HG02840 (cell line): ENCODE results near the gene NEURL2.
"Not testable (repeated sequence)": the region's sequence is repeated elsewhere in the genome, so short reads cannot be mapped to it uniquely, and the experiment has no call there.

Experiments used
- ATAC-seq: cut with Tn5 transposase; IDR thresholded peaks from one replicate; pipeline ENCODE4 v1.9.1; 2021; ENCODE audit warnings: mild to moderate bottlenecking, moderate library complexity, moderate number of reproducible peaks; ENCODE audit not compliant: unreplicated experiment, low FRiP score

NEURL2 gene

GRCh38 chr20:45890985-45891983 lies at the start of gene NEURL2, which contains the start of gene CTSA:
Gene NEURL2 (minus strand): TSS chr20:45891208. CDS start chr20:45890991, 217 bp downstream.
Gene CTSA (plus strand): TSS chr20:45891335. CDS start chr20:45891569, 234 bp downstream.
- peak; percentile 79 for ATAC-seq

- no peak for ATAC-seq
Observed at GRCh38 chr20:45940469-45940868, 49.5 kb upstream of the NEURL2 start.

DNA sequence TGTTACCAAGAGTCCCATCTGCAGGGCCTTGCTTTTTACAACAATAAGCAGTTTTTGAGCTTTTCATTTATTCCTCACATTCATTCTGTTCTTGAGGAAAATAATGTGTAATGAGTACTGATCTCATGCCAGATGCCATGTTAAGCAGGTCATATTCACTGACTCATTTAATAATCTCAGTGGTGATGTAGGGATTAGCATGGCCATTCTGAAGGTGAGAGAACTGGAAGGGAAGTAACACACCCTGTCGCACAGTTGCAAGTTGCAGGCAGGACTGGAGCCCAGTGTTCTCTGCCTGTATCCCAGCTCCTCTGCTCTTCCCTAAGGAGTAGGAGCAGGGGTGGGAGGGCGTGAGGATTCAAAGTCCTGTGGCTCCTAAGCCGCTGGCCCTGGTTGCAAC lies 49.0 kb upstream of the NEURL2 start:
- ATAC-seq: no peak

DNA sequence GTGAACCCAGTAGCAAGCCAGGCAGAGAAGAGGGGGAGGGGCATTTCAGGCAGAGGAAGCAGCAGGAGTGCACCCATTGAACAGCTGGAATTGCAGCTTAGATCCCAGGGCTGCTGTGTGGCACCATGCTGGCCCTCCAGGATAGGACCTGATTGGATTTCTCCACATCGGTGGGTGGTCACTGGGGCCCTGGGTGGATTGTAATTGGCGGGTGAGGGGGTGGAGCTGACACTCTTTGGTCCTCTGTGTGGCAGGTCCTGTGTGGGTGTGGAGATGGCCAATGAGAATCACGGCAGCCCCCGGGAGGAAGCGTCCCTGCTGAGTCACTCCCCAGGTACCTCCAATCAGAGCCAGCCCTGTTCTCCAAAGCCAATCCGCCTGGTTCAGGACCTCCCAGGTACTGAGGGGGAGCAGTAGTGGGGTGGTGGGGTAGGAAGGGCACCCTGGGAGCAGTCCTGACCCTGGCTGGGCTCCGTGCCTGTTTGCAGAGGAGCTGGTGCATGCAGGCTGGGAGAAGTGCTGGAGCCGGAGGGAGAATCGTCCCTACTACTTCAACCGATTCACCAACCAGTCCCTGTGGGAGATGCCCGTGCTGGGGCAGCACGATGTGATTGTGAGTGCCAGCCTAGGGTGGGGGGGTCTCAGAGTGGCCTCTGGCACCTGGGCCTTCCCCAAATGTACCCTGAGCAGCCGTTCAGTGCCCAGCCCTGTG lies 47.9 kb upstream of the NEURL2 start:
- no peak for ATAC-seq

DNA sequence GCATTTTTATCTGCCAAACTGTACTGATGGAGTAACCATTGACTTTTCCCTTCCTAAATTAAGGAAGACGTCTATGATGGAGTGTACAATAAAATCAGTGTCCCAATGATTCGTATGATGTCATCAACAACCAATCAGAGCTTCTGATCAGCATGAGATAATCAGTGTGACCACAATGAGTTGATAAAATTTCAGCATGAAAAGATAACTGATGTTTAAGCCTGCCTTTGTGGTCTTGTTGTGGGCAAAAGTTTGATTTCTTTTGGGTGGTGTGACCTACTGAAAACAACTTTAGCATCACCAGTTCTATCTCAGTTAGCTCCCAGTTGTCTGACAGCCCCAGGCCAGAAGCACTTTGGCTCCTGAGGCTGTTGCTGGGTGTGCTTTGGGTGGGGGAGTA lies 46.8 kb upstream of the NEURL2 start:
- ATAC-seq: no peak

- no peak for ATAC-seq
Observed at GRCh38 chr20:45935416-45936046, 44.5 kb upstream of the NEURL2 start.

DNA sequence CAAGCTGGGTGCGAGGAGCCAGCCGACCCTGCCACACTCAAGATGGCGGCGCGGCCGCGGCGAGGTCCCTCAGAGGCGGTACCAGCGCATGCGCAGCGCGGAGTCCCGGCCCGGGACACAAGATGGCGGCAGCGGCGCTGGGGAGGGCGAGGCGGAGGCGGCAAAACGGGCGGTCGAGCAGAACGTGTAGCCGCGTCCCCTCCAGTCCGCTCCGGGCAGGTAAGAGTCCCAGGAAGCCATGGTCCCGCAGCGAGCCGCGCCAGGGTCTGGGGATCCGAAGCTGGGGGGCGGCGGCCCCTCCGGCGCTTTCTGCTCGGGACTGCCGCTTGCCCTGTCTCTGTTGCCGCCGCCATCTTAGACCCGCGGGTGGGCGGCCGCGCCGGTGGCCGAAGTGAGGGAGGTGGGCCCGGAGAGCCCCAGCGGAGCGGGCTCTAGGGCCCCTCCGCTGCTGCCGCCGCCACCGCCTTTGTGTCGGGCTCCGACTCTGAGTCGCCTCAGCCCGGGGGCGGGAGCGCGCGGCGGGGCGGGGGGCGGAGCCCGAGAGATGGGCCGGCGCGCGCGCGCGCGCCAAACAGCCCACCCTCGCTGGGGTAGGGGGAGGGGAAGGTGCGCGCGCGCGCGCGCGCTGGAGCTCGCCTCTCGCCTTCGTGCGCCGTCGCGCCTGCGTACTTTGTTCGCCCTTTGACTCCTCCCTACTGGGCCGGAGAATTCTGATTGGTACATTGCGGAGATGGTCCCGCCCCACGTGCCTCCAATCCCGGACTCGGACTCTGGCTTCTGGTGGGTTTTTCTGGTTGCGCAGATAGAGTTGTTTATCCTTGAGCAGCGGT lies 43.8 kb upstream of the NEURL2 start, which contains the start of gene PCIF1:
Gene PCIF1, plus strand, starts transcription at position 98 of the 830 bp plus-strand sequence. CDS start 4,317 bp downstream, outside the sequence.
- ATAC-seq: peak; percentile 77

- peak; percentile 16 for ATAC-seq
Observed at GRCh38 chr20:45934046-45934585, 43.1 kb upstream of the NEURL2 start.

DNA sequence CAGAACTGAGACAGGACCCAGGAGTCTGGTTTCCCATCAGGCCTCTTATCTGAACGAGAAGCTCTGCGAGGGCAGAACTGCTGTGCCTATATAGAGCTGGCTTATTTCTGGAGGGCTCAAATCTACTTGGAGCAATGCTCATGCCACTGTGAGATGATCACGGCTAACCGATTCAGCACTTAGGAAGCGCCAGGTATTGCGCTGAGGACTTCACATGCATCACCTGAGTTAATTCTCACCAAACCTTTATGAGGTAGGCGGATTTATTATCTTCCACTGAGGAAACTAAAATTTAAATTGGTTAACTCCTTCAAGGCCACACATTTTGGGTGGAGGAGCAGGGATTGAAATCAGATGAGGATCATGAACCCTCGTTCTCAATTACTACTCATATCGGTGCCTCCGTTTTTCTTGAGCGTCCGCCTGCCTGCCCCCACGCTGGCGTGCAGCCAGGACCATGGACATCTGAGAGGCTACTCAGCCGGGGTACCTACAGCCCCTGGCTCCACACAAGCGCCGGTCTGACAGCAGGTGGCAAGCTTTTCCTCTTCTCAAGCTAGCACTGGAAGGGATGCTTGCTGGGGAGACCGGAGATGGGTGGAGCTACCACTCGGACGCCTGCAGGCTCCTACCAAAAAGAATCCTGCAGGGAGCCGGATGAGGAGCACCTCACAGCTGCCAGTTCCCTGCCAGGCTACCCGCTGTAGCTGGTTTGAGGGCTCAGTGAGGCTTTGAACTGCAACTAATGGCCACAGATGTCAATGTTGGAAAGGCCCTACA lies 42.4 kb upstream of the NEURL2 start:
- no peak for ATAC-seq

DNA sequence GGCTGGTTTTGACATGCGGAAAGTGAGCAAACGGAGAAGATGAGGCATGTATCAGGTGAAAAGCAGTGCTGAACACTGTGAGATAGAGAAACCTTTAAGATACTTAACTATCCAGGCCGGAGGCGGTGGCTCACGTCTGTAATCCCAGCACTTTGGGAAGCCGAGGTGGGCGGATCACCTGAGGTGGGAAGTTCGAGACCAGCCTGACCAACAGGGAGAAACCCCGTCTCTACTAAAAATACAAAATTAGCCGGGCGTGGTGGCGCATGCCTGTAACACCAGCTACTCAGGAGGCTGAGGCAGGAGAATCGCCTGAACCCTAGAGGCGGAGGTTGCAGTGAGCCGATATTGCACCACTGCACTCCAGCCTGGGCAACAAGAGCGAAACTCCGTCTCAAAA lies 40.7 kb upstream of the NEURL2 start:
- not testable (repeated sequence) for ATAC-seq

- ATAC-seq: no peak
Observed at GRCh38 chr20:45927071-45927878, 36.3 kb upstream of the NEURL2 start.

DNA sequence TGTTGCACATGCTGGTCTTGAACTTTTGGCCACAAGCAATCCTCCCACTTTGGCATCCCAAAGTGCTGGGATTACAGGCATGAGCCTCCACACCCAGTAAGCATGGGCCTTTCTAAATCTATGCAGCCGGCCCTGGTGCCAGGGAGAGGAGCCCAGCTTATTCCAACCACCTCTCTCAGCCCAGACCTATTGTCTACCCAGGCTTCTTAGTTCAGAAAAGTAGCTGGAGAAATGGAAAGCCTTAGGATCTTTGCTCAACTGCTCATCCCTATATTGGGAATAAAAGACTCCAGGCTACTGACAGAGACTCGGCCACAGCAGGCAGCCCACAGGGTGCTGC lies 35.7 kb upstream of the NEURL2 start:
- ATAC-seq: no peak

DNA sequence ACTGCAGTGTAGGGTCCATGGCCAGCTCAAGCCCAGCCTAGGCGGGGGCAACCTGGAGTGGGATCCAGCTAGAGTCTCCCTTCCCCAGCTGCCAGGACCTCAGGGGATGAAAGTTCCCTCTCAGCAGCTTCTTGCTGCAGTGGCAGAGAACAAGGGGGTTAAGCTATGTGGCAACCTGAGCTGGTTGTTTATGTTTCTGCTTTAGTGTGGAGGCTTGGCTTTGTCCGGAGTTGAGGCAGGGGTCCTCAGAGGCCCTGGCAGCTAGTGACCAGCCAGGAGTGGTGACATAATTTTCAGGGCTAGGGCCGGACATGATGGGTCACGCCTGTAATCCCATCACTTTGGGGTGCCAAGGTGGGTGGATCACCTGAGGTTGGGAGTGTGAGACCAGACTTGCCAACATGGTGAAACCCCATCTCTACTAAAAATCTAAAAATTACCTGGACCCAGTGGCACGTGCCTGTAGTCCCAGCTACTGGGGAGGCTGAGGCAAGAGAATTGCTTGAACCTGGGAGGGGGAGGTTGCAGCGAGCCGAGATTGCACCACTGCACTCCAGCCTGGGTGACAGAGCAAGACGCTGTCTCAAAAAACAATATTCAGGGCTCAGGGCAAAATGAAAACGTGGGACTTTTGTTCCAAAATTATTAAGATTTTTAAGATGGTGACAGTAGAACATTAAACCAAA lies 35.0 kb upstream of the NEURL2 start:
- ATAC-seq: no peak

DNA sequence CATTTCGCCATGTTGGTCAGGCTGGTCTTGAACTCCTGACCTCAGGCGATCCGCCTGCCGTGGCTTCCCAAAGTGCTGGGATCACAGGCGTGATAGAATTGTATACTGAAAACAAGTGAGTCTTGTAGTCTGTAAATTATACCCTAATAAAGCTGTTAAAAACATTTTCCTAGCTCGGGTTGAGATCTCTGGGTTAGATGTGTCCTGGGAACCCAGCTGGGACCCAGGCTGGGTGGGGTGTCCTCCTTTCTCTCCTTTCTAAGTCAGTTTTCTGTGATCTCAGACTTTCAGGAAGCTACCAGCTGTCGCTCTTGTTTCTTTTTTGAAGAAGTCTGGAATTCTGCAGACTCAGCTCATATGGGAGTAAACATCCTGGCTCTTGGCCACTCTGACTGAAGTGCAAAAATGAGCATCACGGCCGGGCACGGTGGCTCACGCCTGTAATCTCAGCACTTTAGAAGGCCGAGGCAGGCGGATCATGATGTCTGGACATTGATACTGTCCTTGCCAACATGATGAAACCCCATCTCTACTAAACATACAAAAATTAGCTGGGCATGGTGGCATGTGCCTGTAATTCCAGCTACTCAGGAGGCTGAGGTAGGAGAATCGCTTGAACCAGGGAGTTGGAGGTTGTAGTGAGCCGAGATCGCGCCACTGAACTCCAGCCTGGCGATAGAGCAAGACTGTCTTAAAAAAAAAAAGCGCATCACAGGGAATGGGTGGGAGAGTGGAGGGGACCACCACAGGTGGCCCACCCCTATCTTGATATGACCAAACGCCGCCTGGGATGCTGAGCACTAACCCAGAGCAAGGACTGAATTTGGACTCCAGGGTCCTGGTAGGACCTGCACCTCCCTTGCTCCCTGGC lies 33.6 kb upstream of the NEURL2 start:
- no peak for ATAC-seq

DNA sequence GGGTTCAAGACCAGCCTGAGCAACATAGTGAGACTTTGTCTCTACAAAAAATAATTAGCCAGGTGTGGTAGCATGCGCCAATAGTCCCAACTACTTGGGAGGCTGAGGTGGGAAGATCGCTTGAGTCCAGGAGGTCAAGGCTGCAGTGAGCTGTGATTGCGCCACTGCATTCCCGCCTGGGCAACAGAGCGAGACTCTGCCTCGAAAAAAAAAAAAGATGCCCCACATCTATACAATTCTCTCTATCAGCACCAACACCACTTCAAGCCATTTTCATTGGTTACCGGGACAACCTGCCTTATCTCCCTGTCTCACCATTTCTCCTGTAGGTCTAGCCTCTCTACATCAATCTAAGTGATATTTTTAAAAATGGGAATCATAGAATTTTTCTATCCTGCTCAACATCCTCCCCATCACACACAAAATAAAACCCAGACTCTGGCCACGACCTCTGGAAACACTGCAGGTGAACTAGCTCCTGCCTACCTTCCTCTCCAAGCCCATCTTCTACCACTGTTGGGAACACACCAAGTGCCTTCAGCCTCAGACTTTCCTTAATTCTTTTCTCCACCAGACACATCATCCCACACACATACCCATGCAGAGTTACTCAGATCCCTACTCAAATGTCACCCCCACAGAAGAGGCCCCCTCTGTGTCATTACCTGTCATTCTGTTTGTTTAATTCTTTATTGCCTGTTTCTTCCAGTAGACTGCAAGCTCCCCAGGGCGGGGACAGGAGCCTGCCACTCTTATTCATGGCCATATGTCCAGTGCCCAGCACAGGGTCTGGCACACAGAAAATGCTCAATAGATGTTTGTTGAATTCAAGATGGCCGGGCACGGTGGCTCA lies 30.6 kb upstream of the NEURL2 start:
- no peak for ATAC-seq
